Adrenal gland (tissue), 5 donors: ENCODE results near the gene DHX58.

Experiments used
- CTCF ChIP-seq, 6 experiments: fragments of 450-650 bp in 4 of 6; fragments of 200-600 bp in 2 of 6; sonication (generic) in 1 of 6; IDR thresholded peaks; 1 replicate in 5 of 6; 2 replicates in 1 of 6; pipeline versions ENCODE4 v1.5.1 to v1.8.0; 2016 to 2021; ENCODE audit warnings: antibody characterized with exemption in 6 of 6, mild to moderate bottlenecking in 2 of 6, moderate library complexity in 1 of 6
- POLR2A ChIP-seq, 2 donors: fragments of 450-650 bp; IDR thresholded peaks; one replicate each; pipeline ENCODE4 v1.6.1; 2017; ENCODE audit warnings: antibody characterized with exemption in 2 of 2, mild to moderate bottlenecking in 2 of 2, moderate library complexity in 1 of 2
- donor health status: DM: no; HTN: no; CAD: no.

GRCh38 chr17:42081516-42082129 is 30.9 kb downstream of the DHX58 start:
- TF ChIP-seq CTCF (IDR thresholded peaks at IDR 0.05), result no peak
- no peak for TF ChIP-seq POLR2A (IDR thresholded peaks at IDR 0.05)
